GM12873 (cell line): ENCODE data around the gene DPM2.

Source experiments
- CTCF ChIP-seq: IDR thresholded peaks from 2 replicates; pipeline ENCODE4 v1.5.1; 2012; ENCODE audit warnings: low read depth, mild to moderate bottlenecking, moderate library complexity, low read length, control low read depth; ENCODE audit not compliant: insufficient read depth; ENCODE audit errors: missing control alignments

Gene DPM2

GRCh38 chr9:127937388-127938297, at the start of gene DPM2:
Gene DPM2 (minus strand): TSS chr9:127937854. CDS start chr9:127937820, 34 bp downstream.
- TF ChIP-seq CTCF, result no peak

GRCh38 chr9:127987103-127987614, 49.5 kb upstream of the DPM2 start:
- no peak for TF ChIP-seq CTCF

- TF ChIP-seq CTCF, result no peak
Measured at GRCh38 chr9:127985011-127985410, 47.4 kb upstream of the DPM2 start.

DNA sequence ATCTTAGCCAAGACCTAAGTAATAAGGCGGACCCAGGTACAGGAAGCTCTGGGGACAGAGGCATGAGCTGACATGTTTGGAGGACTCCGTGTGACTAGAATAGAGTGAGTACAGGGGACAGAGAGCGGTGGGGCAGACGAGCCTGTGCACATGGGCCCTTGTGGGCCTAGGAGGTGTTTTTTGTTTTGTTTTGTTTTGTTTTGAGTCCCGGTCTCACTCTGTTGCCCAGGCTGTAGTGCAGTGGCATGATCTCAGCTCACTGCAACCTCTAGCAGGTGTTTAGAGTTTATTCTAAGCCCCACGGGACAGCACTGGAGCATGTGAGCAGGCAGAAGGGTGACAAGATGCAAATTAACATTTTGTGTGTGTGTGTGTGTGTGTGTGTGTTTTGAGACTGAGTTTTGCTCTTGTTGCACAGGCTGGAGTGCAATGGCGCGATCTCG, 46.2 kb upstream of the DPM2 start:
- TF ChIP-seq CTCF, result no peak

DNA sequence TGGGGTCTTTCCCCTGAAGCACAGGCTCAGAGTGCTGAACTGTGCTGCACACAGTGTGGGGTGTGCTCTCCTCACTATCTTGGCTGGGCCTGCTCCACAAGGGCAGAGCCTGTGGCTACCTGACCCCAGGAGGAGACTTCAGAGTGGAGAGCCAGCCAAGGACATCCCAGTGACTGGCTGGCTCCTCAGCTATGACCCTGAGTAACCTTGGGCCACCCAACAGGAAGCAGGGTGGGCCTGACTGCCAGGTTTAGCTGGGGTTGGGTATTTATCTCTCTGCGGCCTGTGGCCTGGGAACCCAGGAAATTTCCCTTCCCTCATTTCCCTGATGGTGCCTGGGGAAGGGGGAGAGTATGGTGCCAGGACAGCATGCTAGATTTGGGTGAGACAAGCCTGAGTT, 45.3 kb upstream of the DPM2 start:
- no peak for TF ChIP-seq CTCF

DNA sequence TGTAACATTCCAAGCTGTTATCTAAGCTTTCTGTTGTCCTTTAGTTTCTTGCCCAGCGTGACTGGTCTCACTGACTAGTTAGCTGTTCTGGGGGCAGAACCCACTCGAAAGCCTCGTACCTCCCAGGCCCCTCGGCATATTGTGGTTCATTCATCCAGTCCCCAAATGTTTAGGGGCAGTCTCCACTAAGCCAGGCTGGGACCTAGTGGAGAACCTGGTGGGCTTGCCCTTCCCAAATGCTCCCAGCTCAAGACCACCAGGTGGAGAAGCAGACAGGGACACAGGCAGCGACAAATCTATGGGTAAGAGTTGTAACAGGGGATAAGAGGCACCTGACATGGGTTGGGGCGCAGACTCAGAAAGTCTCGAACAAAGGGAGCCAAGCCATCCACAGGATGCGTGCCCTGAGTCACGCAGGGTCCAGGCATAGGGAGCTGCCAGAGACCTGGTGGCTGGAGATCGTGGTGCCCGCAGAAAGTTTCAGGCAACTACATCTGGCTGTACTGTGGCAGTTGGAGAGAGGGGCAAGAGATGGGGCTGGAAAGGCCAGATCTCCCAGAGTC, 44.0 kb upstream of the DPM2 start:
- no peak for TF ChIP-seq CTCF
